Measurements from ENCODE around the gene INTS3.

DNA sequence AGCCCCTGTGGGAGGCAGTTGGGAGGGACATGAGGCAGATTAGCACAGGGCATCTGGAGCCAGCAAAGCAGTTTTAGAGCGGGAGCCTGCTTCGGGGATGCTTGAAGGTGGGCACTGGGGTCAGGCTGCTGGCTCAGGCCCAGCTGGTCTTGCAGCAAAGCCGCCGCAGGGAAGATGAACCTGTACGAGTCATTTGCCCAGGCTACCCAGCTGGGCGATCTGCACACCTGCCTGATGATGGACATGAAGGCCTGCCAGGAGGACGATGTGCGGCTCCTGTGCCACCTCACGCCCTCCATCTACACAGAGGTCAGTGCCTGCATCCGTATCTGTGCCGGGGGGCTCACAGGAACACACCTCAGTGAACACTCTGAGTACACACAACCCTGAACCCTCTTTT lies 39.7 kb downstream of the INTS3 start:
- TF ChIP-seq CTCF (IDR thresholded peaks at IDR 0.05) (no peak), POLR2A (IDR thresholded peaks at IDR 0.05) (no peak)
